Smooth muscle cell (in vitro differentiated cells): ENCODE data around the gene BACE1. TPM values are rescaled to one million over a fixed set of nuclear protein-coding genes. Genes with fewer than 3 reads are reported as not detected.
A peak's percentile ranks its signal among the peaks of the same experiment; 100 is the strongest.

ENCODE experiments used
- DNase-seq: peaks from one replicate; lab custom pipeline; 2025; ENCODE audit not compliant: unreplicated experiment; lab: John Stamatoyannopoulos, UW
- H2AFZ ChIP-seq: fragments of 200-600 bp; sonication (generic); 2 replicates; pipeline ENCODE4 v1.6.0; 2016; ENCODE audit warnings: antibody characterized with exemption, low read depth, mild to moderate bottlenecking
- H3F3A ChIP-seq: fragments of 200-600 bp; sonication (generic); 2 replicates; pipeline ENCODE4 v1.6.0; 2017; ENCODE audit warnings: antibody characterized with exemption, low read depth
- H3K27ac ChIP-seq: fragments of 200-600 bp; sonication (generic); 2 replicates; pipeline ENCODE4 v1.5.1; 2016; ENCODE audit warnings: low read depth, mild to moderate bottlenecking
- H3K27me3 ChIP-seq: fragments of 200-600 bp; sonication (generic); 2 replicates; pipeline ENCODE4 v1.6.1; 2016; ENCODE audit warnings: low read depth, mild to moderate bottlenecking
- H3K36me3 ChIP-seq: fragments of 200-600 bp; sonication (generic); 2 replicates; pipeline ENCODE4 v1.5.1; 2016; ENCODE audit warnings: low read depth
- H3K4me1 ChIP-seq: fragments of 200-600 bp; sonication (generic); 2 replicates; pipeline ENCODE4 v1.5.1; 2016; ENCODE audit warnings: low read depth
- H3K4me2 ChIP-seq: fragments of 200-600 bp; sonication (generic); 2 replicates; pipeline ENCODE4 v1.6.0; 2016; ENCODE audit warnings: mild to moderate bottlenecking
- H3K4me3 ChIP-seq: fragments of 200-600 bp; sonication (generic); 2 replicates; pipeline ENCODE4 v1.5.1; 2016; ENCODE audit warnings: mild to moderate bottlenecking
- H3K79me2 ChIP-seq: fragments of 200-600 bp; sonication (generic); 2 replicates; pipeline ENCODE4 v1.6.0; 2016; ENCODE audit warnings: low read depth, mild to moderate bottlenecking
- H3K9ac ChIP-seq: fragments of 200-600 bp; sonication (generic); 2 replicates; pipeline ENCODE4 v1.6.0; 2016; ENCODE audit warnings: low read depth
- H3K9me3 ChIP-seq: fragments of 200-600 bp; sonication (generic); replicated peaks from 2 replicates; pipeline ENCODE4 v1.5.1; 2016; ENCODE audit warnings: low read depth
- H4K20me1 ChIP-seq: fragments of 200-600 bp; sonication (generic); 2 replicates; pipeline ENCODE4 v1.6.0; 2016; ENCODE audit warnings: low read depth
- WGBS: methylation state at CpG from one replicate; pipeline ENCODE4 v1.1.7; 2016; ENCODE audit warnings: low lambda C conversion rate; 5-methylcytosine and 5-hydroxymethylcytosine counted together
- polyA plus RNA-seq: library from polyadenylated mRNA; unstranded; fragments of >200 nt; fragmentation: Nextera tagmentation; extraction: Ambion mirVana; gene quantifications from 2 replicates; pipeline ENCODE4 v1.2.1, GENCODE V29; 2016
- total RNA-seq: library from RNA; depleted of rRNA; stranded (reverse); fragments of >200 nt; gene quantifications from 2 replicates; pipeline ENCODE4 v1.2.3, GENCODE V29; 2014
- TF ChIP-seq, protein P1 (sequence below): fragments of 200-600 bp; sonication (generic); IDR thresholded peaks from 2 replicates; pipeline ENCODE4 v1.5.1; 2017; ENCODE audit warnings: borderline replicate concordance, mild to moderate bottlenecking, antibody characterized with exemption; ENCODE audit not compliant: insufficient read depth, poor library complexity, severe bottlenecking

BACE1 gene
- total and polyA plus RNA-seq, 2 experiments from 2014 or later, result 17.5 to 32.4 TPM

DNA sequence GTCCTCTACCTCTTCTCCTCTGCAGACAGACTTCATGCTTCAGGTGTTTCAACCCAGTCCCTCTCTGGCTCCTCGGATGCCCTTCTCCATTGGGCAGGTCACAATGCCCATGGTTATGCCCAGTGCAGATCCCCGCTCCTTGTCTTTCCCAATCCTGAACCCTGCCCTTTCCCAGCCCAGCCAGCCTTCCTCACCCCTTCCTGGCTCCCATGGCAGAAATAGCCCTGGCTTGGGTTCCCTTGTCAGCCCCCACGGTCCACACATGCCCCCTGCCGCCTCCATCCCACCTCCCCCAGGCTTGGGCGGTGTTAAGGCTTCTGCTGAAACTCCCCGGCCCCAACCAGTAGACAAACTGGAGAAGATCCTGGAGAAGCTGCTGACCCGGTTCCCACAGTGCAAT, 34.2 kb downstream of the BACE1 start:
- Histone ChIP-seq H3K4me2 (peak overlapping the region; percentile 47), H3F3A (peaks cover 16% of the 10 kb centered on the region)

DNA sequence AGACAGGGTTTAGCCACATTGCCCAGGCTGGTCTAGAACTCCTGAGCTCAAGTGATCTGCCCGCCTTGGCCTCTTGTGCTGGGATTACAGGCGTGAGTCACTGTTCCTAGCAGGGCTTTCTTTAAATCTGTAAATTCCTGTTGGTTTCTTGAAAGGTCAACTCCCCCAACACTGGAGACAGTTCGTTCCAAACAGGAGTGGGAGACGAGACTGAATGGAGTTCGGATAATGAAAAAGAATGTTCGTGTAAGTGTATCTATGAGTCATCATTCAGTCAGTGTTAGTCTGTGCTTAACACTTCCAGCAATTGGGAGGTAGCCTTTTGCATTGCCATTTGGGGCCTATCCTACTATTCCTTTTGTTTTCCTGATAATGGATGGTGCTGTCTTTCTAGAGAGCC, 34.9 kb downstream of the BACE1 start:
- H2AFZ ChIP-seq, result no peak overlapping the region
- TF ChIP-seq, protein P1, sequence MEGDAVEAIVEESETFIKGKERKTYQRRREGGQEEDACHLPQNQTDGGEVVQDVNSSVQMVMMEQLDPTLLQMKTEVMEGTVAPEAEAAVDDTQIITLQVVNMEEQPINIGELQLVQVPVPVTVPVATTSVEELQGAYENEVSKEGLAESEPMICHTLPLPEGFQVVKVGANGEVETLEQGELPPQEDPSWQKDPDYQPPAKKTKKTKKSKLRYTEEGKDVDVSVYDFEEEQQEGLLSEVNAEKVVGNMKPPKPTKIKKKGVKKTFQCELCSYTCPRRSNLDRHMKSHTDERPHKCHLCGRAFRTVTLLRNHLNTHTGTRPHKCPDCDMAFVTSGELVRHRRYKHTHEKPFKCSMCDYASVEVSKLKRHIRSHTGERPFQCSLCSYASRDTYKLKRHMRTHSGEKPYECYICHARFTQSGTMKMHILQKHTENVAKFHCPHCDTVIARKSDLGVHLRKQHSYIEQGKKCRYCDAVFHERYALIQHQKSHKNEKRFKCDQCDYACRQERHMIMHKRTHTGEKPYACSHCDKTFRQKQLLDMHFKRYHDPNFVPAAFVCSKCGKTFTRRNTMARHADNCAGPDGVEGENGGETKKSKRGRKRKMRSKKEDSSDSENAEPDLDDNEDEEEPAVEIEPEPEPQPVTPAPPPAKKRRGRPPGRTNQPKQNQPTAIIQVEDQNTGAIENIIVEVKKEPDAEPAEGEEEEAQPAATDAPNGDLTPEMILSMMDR, result no peak
- no peaks in the 10 kb centered on the region for H3K79me2 ChIP-seq
- peaks cover 12% of the 10 kb centered on the region for H3K4me1 ChIP-seq
- H3F3A ChIP-seq, result peaks cover 16% of the 10 kb centered on the region
- peak overlapping the region; percentile 47 for H3K4me2 ChIP-seq
- H3K27ac ChIP-seq, result peak overlapping the region; percentile 73
- no peak overlapping the region for H3K4me3 ChIP-seq
- H4K20me1 ChIP-seq, result no peaks in the 10 kb centered on the region
- no peaks in the 10 kb centered on the region for H3K27me3 ChIP-seq
- H3K9me3 ChIP-seq, result no peaks in the 10 kb centered on the region
- H3K9ac ChIP-seq, result no peak overlapping the region
- WGBS, result 2% methylated on average over 6 of the region's 6 CpGs
- DNase-seq, result no peak
- H3K36me3 ChIP-seq, result no peaks in the 10 kb centered on the region

More for the DNA sequence above, 34.2 kb downstream of the BACE1 start:
- H3K9me3 ChIP-seq, result no peaks in the 10 kb centered on the region
- DNase-seq, result no peak
- no peaks in the 10 kb centered on the region for H3K36me3 ChIP-seq
- no peaks in the 10 kb centered on the region for H4K20me1 ChIP-seq
- TF ChIP-seq, protein P1, result no peak
- peak overlapping the region; percentile 73 for H3K27ac ChIP-seq
- H3K4me1 ChIP-seq, result peaks cover 12% of the 10 kb centered on the region
- no peak overlapping the region for H3K4me3 ChIP-seq
- H3K9ac ChIP-seq, result no peak overlapping the region
- no peaks in the 10 kb centered on the region for H3K79me2 ChIP-seq
- WGBS, result 94% methylated on average over 7 of the region's 7 CpGs
- no peaks in the 10 kb centered on the region for H3K27me3 ChIP-seq
- no peak overlapping the region for H2AFZ ChIP-seq

DNA sequence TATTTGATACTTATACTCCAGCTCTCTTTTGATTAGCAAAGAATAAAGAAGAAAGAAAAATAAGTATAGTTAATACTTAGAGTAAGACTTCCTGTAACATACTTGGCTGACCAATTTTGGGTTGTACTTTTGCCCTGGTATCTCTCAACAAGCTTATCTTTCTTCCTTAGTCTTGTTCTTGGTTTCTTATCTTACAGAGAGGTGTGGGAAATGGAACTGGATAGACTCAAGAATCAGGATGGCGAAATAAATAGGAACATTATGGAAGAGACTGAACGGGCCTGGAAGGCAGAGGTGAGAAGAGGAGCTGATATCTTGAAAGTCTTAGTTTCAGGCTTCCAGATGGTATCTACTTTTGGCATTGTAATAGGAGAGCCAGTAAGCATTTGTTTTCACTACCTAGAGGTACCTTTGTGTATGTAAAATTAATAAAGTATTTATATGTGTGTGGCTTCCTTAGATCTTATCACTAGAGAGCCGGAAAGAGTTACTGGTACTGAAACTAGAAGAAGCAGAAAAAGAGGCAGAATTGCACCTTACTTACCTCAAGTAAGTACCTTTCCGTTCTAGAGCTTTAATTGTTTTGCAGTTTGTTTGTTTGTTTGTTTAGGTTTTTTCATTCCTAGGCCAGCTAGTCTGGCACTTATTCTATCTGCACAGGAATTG, 36.2 kb downstream of the BACE1 start:
- Histone ChIP-seq H3K9me3 (no peaks in the 10 kb centered on the region), H4K20me1 (no peaks in the 10 kb centered on the region), H2AFZ (no peak overlapping the region), H3K27ac (peak overlapping the region; percentile 73), H3F3A (peaks cover 16% of the 10 kb centered on the region), H3K9ac (no peak overlapping the region), H3K36me3 (no peaks in the 10 kb centered on the region), H3K4me1 (peaks cover 12% of the 10 kb centered on the region), H3K79me2 (no peaks in the 10 kb centered on the region), H3K27me3 (no peaks in the 10 kb centered on the region), H3K4me2 (peak overlapping the region; percentile 47), H3K4me3 (no peak overlapping the region)
- 46% methylated on average over 4 of the region's 4 CpGs for WGBS
- no peak for DNase-seq
- TF ChIP-seq, protein P1, result no peak

DNA sequence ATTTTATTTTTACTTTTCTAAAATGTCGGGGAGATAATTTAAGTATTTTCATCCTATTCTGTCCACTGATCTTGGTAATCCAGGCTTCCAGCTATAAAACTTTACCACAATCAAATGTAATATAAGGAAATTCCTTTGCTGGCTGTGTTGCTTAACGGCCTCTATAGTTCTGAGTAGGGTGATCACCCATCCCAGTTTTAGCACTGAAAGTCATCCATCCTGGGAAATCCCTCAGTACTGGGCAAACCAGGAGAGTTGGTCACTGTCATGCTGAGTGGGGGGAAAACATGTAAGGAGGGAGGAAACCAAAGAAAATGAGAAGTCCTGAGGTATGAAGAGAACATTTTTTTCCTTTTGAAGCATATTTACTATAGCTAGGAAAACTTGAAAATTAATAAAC, 37.7 kb downstream of the BACE1 start:
- Histone ChIP-seq H3K27me3 (no peaks in the 10 kb centered on the region), H4K20me1 (no peaks in the 10 kb centered on the region), H3K9me3 (no peaks in the 10 kb centered on the region), H3K27ac (peak overlapping the region; percentile 39), H3K9ac (no peak overlapping the region), H3K4me1 (peaks cover 12% of the 10 kb centered on the region), H3F3A (peaks cover 16% of the 10 kb centered on the region), H2AFZ (no peak overlapping the region), H3K4me3 (no peak overlapping the region), H3K4me2 (peak overlapping the region; percentile 37), H3K79me2 (no peaks in the 10 kb centered on the region), H3K36me3 (no peaks in the 10 kb centered on the region)
- TF ChIP-seq, protein P1, result no peak
- 56% methylated on average over 2 of the region's 2 CpGs for WGBS
- no peak for DNase-seq
